Endothelial cell of umbilical vein (primary cell): ENCODE results near the gene CDC20. TPM values are rescaled to one million over a fixed set of nuclear protein-coding genes. Genes with fewer than 3 reads are reported as not detected.

Experiments used
- BruUV-seq: library from RNA; stranded (reverse); fragments of 400-500 nt; replicated peaks from 2 replicates; lab custom pipeline; 2021; lab: Mats Ljungman, UMichigan
- CTCF ChIA-PET: fragments of 300-600, 350-600 bp; sonication (Branson Sonifier 250); formaldehyde crosslinking; loops from one replicate; lab custom pipeline; 2021; ENCODE audit warnings: antibody characterized with exemption, inconsistent platforms; lab: Charles Lee
- POLR2A ChIA-PET: fragments of 300-600, 350-600 bp; sonication (Branson Sonifier 250); formaldehyde crosslinking; loops from one replicate; lab custom pipeline; 2021; ENCODE audit warnings: antibody characterized with exemption, inconsistent platforms; lab: Charles Lee
- DNase-seq: peaks from one replicate; pipeline ENCODE4 v3.0.0-alpha.2; 2011; ENCODE audit warnings: low read depth, low spot score
- FAIRE-seq: peaks from 2 replicates; lab custom pipeline; 2011; peaks lifted over from hg19 to GRCh38; lab: Jason Lieb, UNC
- H2AFZ ChIP-seq: 2 replicates; pipeline ENCODE4 v1.6.0; 2012; ENCODE audit warnings: low read depth, low read length, control low read depth, inconsistent platforms
- H3K27ac ChIP-seq: 2 replicates; pipeline ENCODE4 v1.5.1; 2011; ENCODE audit warnings: low read depth, mild to moderate bottlenecking, control low read depth, low read length, moderate library complexity; ENCODE audit not compliant: insufficient read depth
- H3K27me3 ChIP-seq, 2 experiments: 2 replicates each; pipeline versions ENCODE4 v1.6.0 to v1.6.1; 2011; ENCODE audit warnings: low read length in 2 of 2, mixed read lengths in 1 of 2; ENCODE audit not compliant: control insufficient read depth in 2 of 2, insufficient read depth in 2 of 2
- H3K36me3 ChIP-seq, 2 experiments: 2 replicates in 1 of 2; 3 replicates in 1 of 2; pipeline ENCODE4 v1.5.1; 2011; ENCODE audit warnings: low read length in 2 of 2, mild to moderate bottlenecking in 1 of 2, moderate library complexity in 1 of 2; ENCODE audit not compliant: control insufficient read depth in 2 of 2, insufficient read depth in 2 of 2; ENCODE audit errors: extremely low read depth in 1 of 2
- H3K4me1 ChIP-seq: 3 replicates; pipeline ENCODE4 v1.5.1; 2011; ENCODE audit warnings: mild to moderate bottlenecking, low read length; ENCODE audit not compliant: control insufficient read depth, insufficient read depth; ENCODE audit errors: extremely low read depth
- H3K4me2 ChIP-seq: 2 replicates; pipeline ENCODE4 v1.6.1; 2011; ENCODE audit warnings: low read length, control low read depth, mixed read lengths; ENCODE audit not compliant: insufficient read depth
- H3K4me3 ChIP-seq, 3 experiments: fragments of 200-600 bp in 1 of 3; sonication (generic), shearing (Covaris generic) in 1 of 3; replicated peaks in 1 of 3; 2 replicates each; pipeline ENCODE4 v1.5.1; 2011 to 2016; ENCODE audit warnings: control low read depth in 3 of 3, low read length in 3 of 3, mild to moderate bottlenecking in 2 of 3, inconsistent platforms in 1 of 3, low read depth in 1 of 3, moderate library complexity in 1 of 3; ENCODE audit not compliant: insufficient read depth in 1 of 3
- H3K79me2 ChIP-seq: 2 replicates; pipeline ENCODE4 v1.6.0; 2012; ENCODE audit warnings: low read length, inconsistent platforms; ENCODE audit not compliant: control insufficient read depth, insufficient read depth
- H3K9ac ChIP-seq: replicated peaks from 2 replicates; pipeline ENCODE3; 2011; ENCODE audit warnings: low read length, control low read depth; ENCODE audit not compliant: insufficient read depth; ENCODE audit errors: extremely low read depth
- H3K9me1 ChIP-seq: replicated peaks from 3 replicates; pipeline ENCODE4 v1.6.0; 2011; ENCODE audit warnings: mild to moderate bottlenecking, low read length; ENCODE audit not compliant: control insufficient read depth, insufficient read depth; ENCODE audit errors: extremely low read depth
- H3K9me3 ChIP-seq: replicated peaks from 2 replicates; pipeline ENCODE4 v1.5.1; 2012; ENCODE audit warnings: low read length, inconsistent platforms; ENCODE audit not compliant: control insufficient read depth, insufficient read depth
- H4K20me1 ChIP-seq: replicated peaks from 2 replicates; pipeline ENCODE3; 2011; ENCODE audit warnings: mild to moderate bottlenecking, low read length; ENCODE audit not compliant: control insufficient read depth, insufficient read depth; ENCODE audit errors: extremely low read depth
- CTCF ChIP-seq, 2 donors: IDR thresholded peaks; 1 replicate in 1 of 2; 2 replicates in 1 of 2; pipeline ENCODE4 v1.5.1; 2011; ENCODE audit warnings: low read length in 2 of 2, mild to moderate bottlenecking in 2 of 2, moderate library complexity in 2 of 2, control low read depth in 1 of 2, inconsistent platforms in 1 of 2, low read depth in 1 of 2; ENCODE audit not compliant: insufficient read depth in 1 of 2; ENCODE audit errors: extremely low read depth in 1 of 2
- EZH2 ChIP-seq: IDR thresholded peaks from 2 replicates; pipeline ENCODE4 v1.6.1; 2012; ENCODE audit warnings: borderline replicate concordance, low read depth, mild to moderate bottlenecking, moderate library complexity, low read length, inconsistent platforms; ENCODE audit not compliant: severe bottlenecking
- FOS ChIP-seq: IDR thresholded peaks from 2 replicates; pipeline ENCODE4 v1.6.1; 2011; ENCODE audit warnings: mild to moderate bottlenecking, low read length, moderate library complexity, borderline replicate concordance; ENCODE audit not compliant: insufficient read depth
- GATA2 ChIP-seq: IDR thresholded peaks from 2 replicates; pipeline ENCODE4 v1.7.0; 2011; ENCODE audit warnings: low read depth, mild to moderate bottlenecking, moderate library complexity, mixed read lengths, low read length; ENCODE audit not compliant: insufficient read length, insufficient read depth
- JUN ChIP-seq: IDR thresholded peaks from 2 replicates; pipeline ENCODE4 v1.6.1; 2011; ENCODE audit warnings: borderline replicate concordance, low read depth; ENCODE audit not compliant: insufficient read length, insufficient read depth
- MAX ChIP-seq: IDR thresholded peaks from 2 replicates; pipeline ENCODE4 v1.6.1; 2011; ENCODE audit not compliant: insufficient read depth, insufficient read length
- MYC ChIP-seq: IDR thresholded peaks from one replicate; pipeline ENCODE4 v1.6.1; 2011; ENCODE audit warnings: mild to moderate bottlenecking, low read depth, low read length
- POLR2A ChIP-seq: IDR thresholded peaks from 2 replicates; pipeline ENCODE4 v1.6.1; 2012; ENCODE audit warnings: low read depth, mild to moderate bottlenecking, control low read depth, low read length
- POLR2AphosphoS5 ChIP-seq: IDR thresholded peaks from 2 replicates; pipeline ENCODE4 v1.6.1; 2012; ENCODE audit warnings: low read depth, mild to moderate bottlenecking, control low read depth, low read length, moderate library complexity; ENCODE audit not compliant: insufficient read depth
- dilution Hi-C: fragments of 300-500 bp; cut with MboI; formaldehyde crosslinking; loops from one replicate; pipeline ENCODE4 v1.15.0; 2019; ENCODE audit warnings: low sequenced_read_pairs; ENCODE audit not compliant: extremely low pct_ligation_motif_present
- intact Hi-C: fragments of 100-400 bp; cut with micrococcal nuclease; formaldehyde crosslinking; loops from one replicate; pipeline ENCODE4 v1.10.0; 2022
- polyA plus RNA-seq, 4 experiments: library from polyadenylated mRNA; depleted of rRNA in 3 of 4; stranded (reverse) in 3 of 4; unstranded in 1 of 4; fragments of >200 nt; gene quantifications; 2 replicates each; pipeline versions ENCODE4 v1.2.1 to v1.2.3, GENCODE V29; 2011 to 2012; ENCODE audit warnings: missing spikeins in 1 of 4
- total RNA-seq: library from RNA; stranded (reverse); gene quantifications from 2 replicates; pipeline ENCODE4 v1.2.3, GENCODE V29; 2021

Gene CDC20
- total and polyA plus RNA-seq, 2 donors (not counting 3 experiments of a cell fraction or from before 2014, with no cell fraction given): 129 to 170 TPM

GRCh38 chr1:43404353-43404752 is 45.6 kb downstream of the CDC20 start:
- Histone ChIP-seq H3K9ac (no peak overlapping the region), H4K20me1 (no peaks in the 10 kb centered on the region), H3K36me3 (peaks cover 13 to 26% of the 10 kb centered on the region in 2 experiments), H2AFZ (no peak overlapping the region), H3K9me3 (no peaks in the 10 kb centered on the region), H3K27ac (no peak overlapping the region), H3K4me2 (no peak overlapping the region), H3K79me2 (no peaks in the 10 kb centered on the region), H3K27me3 (no peaks in the 10 kb centered on the region), H3K9me1 (no peaks in the 10 kb centered on the region), H3K4me3 (no peak overlapping the region), H3K4me1 (no peaks in the 10 kb centered on the region)
- FAIRE-seq (no peak), DNase-seq (no peak)
- ChIA-PET CTCF (no interaction called here), POLR2A (no interaction called here)
- dilution Hi-C loops (loop anchor here (25.0 kb wide), 1 partner anchor 167 kb away; no protein-coding TSS in a partner anchor), intact Hi-C loops (no loop called here)
- BruUV-seq: no TSS peak
- no peak for TF ChIP-seq MAX
- no peak for TF ChIP-seq POLR2AphosphoS5

DNA sequence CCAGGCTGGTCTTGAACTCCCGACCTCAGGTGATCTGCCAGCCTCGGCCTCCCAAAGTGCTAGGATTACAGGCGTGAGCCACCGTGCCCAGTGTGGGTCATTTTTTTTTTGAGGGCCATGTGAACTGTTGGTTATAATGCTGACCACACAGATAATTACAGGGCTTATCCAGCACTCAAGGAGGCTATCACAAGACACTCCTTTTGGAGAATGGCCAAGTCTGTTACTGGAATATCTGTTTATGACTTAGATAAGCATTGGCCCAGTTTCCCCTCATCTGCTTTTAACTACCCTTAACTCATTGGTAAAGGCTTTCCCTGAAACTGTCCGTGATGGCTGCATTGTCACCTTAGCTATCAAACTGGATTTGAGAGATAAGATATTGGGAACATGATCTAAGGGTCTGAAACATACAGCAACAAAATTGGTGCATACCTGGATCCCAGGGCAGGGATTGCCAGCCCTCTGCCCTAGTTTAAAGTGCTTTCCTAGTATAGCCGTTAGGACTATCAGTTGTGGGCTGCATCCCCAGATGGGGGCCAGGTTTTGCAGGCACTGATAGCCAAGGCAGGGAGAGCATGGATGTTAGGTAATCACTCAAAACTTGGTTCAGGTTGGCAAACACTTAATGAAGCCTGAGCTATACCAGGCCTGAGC is 46.6 kb downstream of the CDC20 start:
- Histone ChIP-seq H3K4me1 (no peaks in the 10 kb centered on the region), H3K27ac (no peak overlapping the region), H3K79me2 (no peaks in the 10 kb centered on the region), H2AFZ (no peak overlapping the region), H3K4me3 (no peak overlapping the region), H3K27me3 (no peaks in the 10 kb centered on the region), H4K20me1 (no peaks in the 10 kb centered on the region), H3K4me2 (no peak overlapping the region), H3K9me3 (no peaks in the 10 kb centered on the region), H3K9ac (no peak overlapping the region), H3K9me1 (no peaks in the 10 kb centered on the region), H3K36me3 (peaks cover 13 to 26% of the 10 kb centered on the region in 2 experiments)
- no TSS peak for BruUV-seq
- FAIRE-seq: no peak
- no peak for DNase-seq
- ChIA-PET POLR2A (no interaction called here), CTCF (interaction anchor here (1.3 kb wide), 1 partner anchor 10 kb away, joined by 8 read pairs; no protein-coding TSS in a partner anchor)
- intact Hi-C loops: no loop called here
- no peak for TF ChIP-seq CTCF (IDR thresholded peaks at IDR 0.05; ENCODE audit: extremely low read depth in 1 of 2, insufficient read depth in 1 of 2, low read depth in 1 of 2, low read length in 2 of 2)
- TF ChIP-seq POLR2AphosphoS5: no peak
- no peak for TF ChIP-seq EZH2
- no peak for TF ChIP-seq JUN
- TF ChIP-seq POLR2A: no peak
- TF ChIP-seq GATA2: no peak
- no peak for TF ChIP-seq MYC
- TF ChIP-seq MAX: no peak
- no peak for TF ChIP-seq FOS
- dilution Hi-C loops: loop anchor here (25.0 kb wide), 1 partner anchor 168 kb away; no protein-coding TSS in a partner anchor
